AML-193 (cell line): ENCODE results near the gene FGD3.

Source experiments
- DNase-seq, 2 experiments: peaks; one replicate each; lab custom pipeline; 2025; lab: John Stamatoyannopoulos, UW

Gene FGD3

GRCh38 chr9:93077367-93077766 lies 130.0 kb downstream of the FGD3 start:
- no peak for DNase-seq

- DNase-seq, result no peak
Observed at GRCh38 chr9:93077811-93078210, 130.5 kb downstream of the FGD3 start.

GRCh38 chr9:93079371-93079770 lies 132.0 kb downstream of the FGD3 start:
- DNase-seq, result no peak

- no peak for DNase-seq
Observed at GRCh38 chr9:93080406-93080805, 133.1 kb downstream of the FGD3 start.

- no peak for DNase-seq
Observed at GRCh38 chr9:93081081-93081529, 133.8 kb downstream of the FGD3 start.

GRCh38 chr9:93081931-93082330 lies 134.6 kb downstream of the FGD3 start:
- DNase-seq, result no peak

GRCh38 chr9:93082841-93083411 lies 135.6 kb downstream of the FGD3 start:
- DNase-seq, result no peak

GRCh38 chr9:93083592-93084470 lies 136.5 kb downstream of the FGD3 start:
- no peak for DNase-seq

- DNase-seq, result no peak
Observed at GRCh38 chr9:93084471-93084881, 137.2 kb downstream of the FGD3 start.

GRCh38 chr9:93085676-93086075 lies 138.4 kb downstream of the FGD3 start:
- no peak for DNase-seq
